Measurements from ENCODE around the gene PPP6R2. TPM values are rescaled to one million over a fixed set of nuclear protein-coding genes. Genes with fewer than 3 reads are reported as not detected.

PPP6R2 gene
- total RNA-seq, 1 experiment from 2014 or later: 61.3 TPM

GRCh38 chr22:50357222-50357621 is 14.1 kb downstream of the PPP6R2 start:
- no peak overlapping the region for H3K27ac ChIP-seq (ENCODE audit: low read depth, low read length)
- ChIA-PET RAD21 (ENCODE audit: low non-redundant PET in 1 of 2, low total read pairs in 2 of 2, uncharacterized antibody in 2 of 2, unreplicated experiment in 2 of 2) (no interaction called here), POLR2A (no interaction called here), CTCF (interaction anchor here (1.8 kb wide), 1 partner anchor 15 kb away, joined by 4 read pairs; no protein-coding TSS in a partner anchor)
- TF ChIP-seq YY1 (IDR thresholded peaks at IDR 0.05; ENCODE audit: extremely low read depth, insufficient replicate concordance, low read depth, low read length) (no peak), SRF (IDR thresholded peaks at IDR 0.05; ENCODE audit: low read depth) (no peak), ZFX (IDR thresholded peaks at IDR 0.05) (no peak), EGR1 (IDR thresholded peaks at IDR 0.05; ENCODE audit: low read depth) (no peak), ATF3 (IDR thresholded peaks at IDR 0.05) (no peak), ZNF274 (IDR thresholded peaks at IDR 0.05; ENCODE audit: low read depth, low read length) (no peak), FOSL1 (IDR thresholded peaks at IDR 0.05; ENCODE audit: low read depth) (no peak), ELF1 (IDR thresholded peaks at IDR 0.05; ENCODE audit: borderline replicate concordance, low read depth) (no peak), POLR2AphosphoS5 (IDR thresholded peaks at IDR 0.05; ENCODE audit: low read depth, low read length) (no peak), EZH2 (IDR thresholded peaks at IDR 0.05) (no peak), SIN3A (IDR thresholded peaks at IDR 0.05; ENCODE audit: low read depth) (no peak), JUND (IDR thresholded peaks at IDR 0.05) (no peak), TCF7L2 (IDR thresholded peaks at IDR 0.05; ENCODE audit: borderline replicate concordance, extremely low read depth, insufficient read depth, insufficient read length) (no peak), ZBTB33 (IDR thresholded peaks at IDR 0.05; ENCODE audit: extremely low read depth, insufficient replicate concordance, low read length) (no peak), SP1 (IDR thresholded peaks at IDR 0.05; ENCODE audit: low read depth) (no peak)
- TF ChIP-seq, protein P1, sequence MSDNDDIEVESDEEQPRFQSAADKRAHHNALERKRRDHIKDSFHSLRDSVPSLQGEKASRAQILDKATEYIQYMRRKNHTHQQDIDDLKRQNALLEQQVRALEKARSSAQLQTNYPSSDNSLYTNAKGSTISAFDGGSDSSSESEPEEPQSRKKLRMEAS (IDR thresholded peaks at IDR 0.05): no peak
- no peak for DNase-seq (ENCODE audit: low read depth, low spot score)
- no peak overlapping the region for H3K4me3 ChIP-seq (replicated peaks in 1 of 2; ENCODE audit: low read depth in 1 of 2, low read length in 2 of 2)
- no peaks in the 10 kb centered on the region for H3K27me3 ChIP-seq (ENCODE audit: insufficient read depth, low read length)
- no peaks in the 10 kb centered on the region for H3K9me3 ChIP-seq (ENCODE audit: control insufficient read depth in 1 of 2, insufficient read depth in 1 of 2, low read depth in 1 of 2, low read length in 2 of 2)
- intact Hi-C loops (cut with micrococcal nuclease): no loop called here
- H3K9me2 ChIP-seq (ENCODE audit: insufficient read depth): no peaks in the 10 kb centered on the region
- no peaks in the 10 kb centered on the region for H3K4me1 ChIP-seq (ENCODE audit: control insufficient read depth in 1 of 2, insufficient read depth in 2 of 2, low read length in 2 of 2)
- H4K20me1 ChIP-seq (ENCODE audit: insufficient read depth): peaks cover 7% of the 10 kb centered on the region; the same call in 1 of the 2 replicates
- no peak overlapping the region for H2AFZ ChIP-seq (ENCODE audit: low read depth, low read length, poor library complexity, severe bottlenecking)
- H3K9ac ChIP-seq (ENCODE audit: low read length): no peak overlapping the region
- no peaks in the 10 kb centered on the region for H3K36me3 ChIP-seq (ENCODE audit: control insufficient read depth in 1 of 2, insufficient read depth in 2 of 2, low read length in 2 of 2)
- H3K79me2 ChIP-seq (ENCODE audit: insufficient read depth, low read length): peaks cover 87% of the 10 kb centered on the region
- no TSS peak for BruUV-seq (replicated peaks)
- ATAC-seq: no peak
- no peak overlapping the region for H3K4me2 ChIP-seq (ENCODE audit: low read length)
